HG03432 (cell line): ENCODE results near the gene FBXO4.
"Not testable (repeated sequence)": the region's sequence is repeated elsewhere in the genome, so short reads cannot be mapped to it uniquely, and the experiment has no call there.

ENCODE experiments used
- ATAC-seq: cut with Tn5 transposase; IDR thresholded peaks from one replicate; pipeline ENCODE4 v1.9.1; 2021; ENCODE audit warnings: mild to moderate bottlenecking, moderate library complexity; ENCODE audit not compliant: unreplicated experiment

The FBXO4 gene

DNA sequence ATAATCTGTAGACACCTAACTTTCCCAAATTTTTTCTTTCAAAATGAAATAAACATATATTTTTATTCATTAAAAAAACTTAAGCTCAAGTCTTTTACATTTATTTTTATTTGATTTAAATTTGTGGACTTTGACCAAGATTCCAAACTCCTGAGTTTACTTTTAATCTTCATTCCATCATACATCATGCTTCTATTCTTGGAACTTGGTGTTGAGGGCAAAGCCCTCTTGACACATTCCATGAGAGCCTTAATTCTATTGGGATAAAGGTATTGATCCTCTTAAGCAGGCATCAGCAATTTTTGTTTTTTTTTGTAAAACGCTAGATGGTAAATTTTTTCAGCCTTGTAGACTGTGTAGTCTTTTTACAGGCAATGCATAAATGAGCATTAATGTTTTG, 53.6 kb downstream of the FBXO4 start:
- ATAC-seq: no peak

- ATAC-seq: no peak
These were observed 55.3 kb downstream of the FBXO4 start for GRCh38 chr5:41980396-41980795.

GRCh38 chr5:41980870-41981269, 55.8 kb downstream of the FBXO4 start:
- no peak for ATAC-seq

DNA sequence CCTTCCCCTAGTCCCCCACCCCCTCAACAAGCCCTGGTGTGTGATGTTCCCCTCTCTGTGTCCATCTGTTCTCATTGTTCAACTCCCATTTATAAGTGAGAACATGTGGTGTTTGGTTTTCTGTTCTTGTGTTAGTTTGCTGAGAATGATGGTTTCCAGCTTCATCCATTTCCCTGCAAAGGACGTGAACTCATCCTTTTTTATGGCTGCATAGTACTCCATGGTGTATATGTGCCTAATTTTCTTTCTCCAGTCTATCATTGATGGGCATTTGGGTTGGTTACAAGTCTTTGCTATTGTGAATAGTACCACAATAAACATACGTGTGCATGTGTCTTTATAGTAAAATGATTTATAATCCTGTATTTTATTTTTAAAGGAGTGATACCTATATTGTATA, 57.8 kb downstream of the FBXO4 start:
- not testable (repeated sequence) for ATAC-seq

DNA sequence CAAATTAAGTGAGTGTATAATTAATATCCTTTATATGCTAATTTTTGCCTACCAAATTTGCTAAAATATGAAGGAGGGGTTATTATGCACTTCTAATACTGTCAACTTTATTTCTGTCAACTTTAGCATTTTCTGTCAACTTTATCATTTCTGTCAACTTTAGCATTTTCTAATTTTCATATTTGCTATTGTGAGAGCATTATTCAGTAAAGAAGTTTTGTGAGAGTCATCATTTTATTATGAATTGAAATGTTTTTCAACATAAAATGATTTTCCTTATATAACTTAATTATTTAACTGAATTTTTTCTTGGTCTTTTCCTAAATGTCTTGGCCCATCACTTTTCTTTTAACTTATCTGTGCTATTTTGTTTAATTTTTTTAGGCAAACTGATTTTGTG, 58.2 kb downstream of the FBXO4 start:
- ATAC-seq: no peak

GRCh38 chr5:41985945-41986695, 61.0 kb downstream of the FBXO4 start:
- no peak for ATAC-seq
